ENCODE measurements around the gene BBX.
A peak's percentile ranks its signal among the peaks of the same experiment; 100 is the strongest.

BBX gene

GRCh38 chr3:107540857-107541256, 18.1 kb downstream of the BBX start:
- Histone ChIP-seq H3K79me2 (ENCODE audit: insufficient read depth, low read length) (peaks cover 18% of the 10 kb centered on the region), H2AFZ (ENCODE audit: low read depth, low read length) (no peak overlapping the region), H3K9ac (ENCODE audit: low read depth, low read length) (no peak overlapping the region), H3K27ac (ENCODE audit: low read length) (no peak overlapping the region), H3K27me3 (ENCODE audit: insufficient read depth, low read length, poor library complexity) (no peaks in the 10 kb centered on the region), H3K36me3 (ENCODE audit: insufficient read depth, low read length) (peaks cover 5% of the 10 kb centered on the region; the same call in 1 of the 2 replicates), H3K4me1 (ENCODE audit: insufficient read depth, low read length) (no peaks in the 10 kb centered on the region), H4K20me1 (ENCODE audit: insufficient read depth, low read length) (no peaks in the 10 kb centered on the region; the same call in 1 of the 2 replicates), H3K4me3 (ENCODE audit: low read depth in 1 of 2, low read length in 2 of 2) (no peak overlapping the region), H3K4me2 (ENCODE audit: insufficient read depth, low read length) (no peak overlapping the region), H3K9me3 (ENCODE audit: insufficient read depth, low read length, severe bottlenecking) (no peaks in the 10 kb centered on the region)
- ATAC-seq (ENCODE audit: insufficient read depth, low read depth), result no peak
- TF ChIP-seq EZH2 (IDR thresholded peaks at IDR 0.05; ENCODE audit: borderline replicate concordance, low read depth, low read length, severe bottlenecking), result no peak
- TF ChIP-seq, protein P1, sequence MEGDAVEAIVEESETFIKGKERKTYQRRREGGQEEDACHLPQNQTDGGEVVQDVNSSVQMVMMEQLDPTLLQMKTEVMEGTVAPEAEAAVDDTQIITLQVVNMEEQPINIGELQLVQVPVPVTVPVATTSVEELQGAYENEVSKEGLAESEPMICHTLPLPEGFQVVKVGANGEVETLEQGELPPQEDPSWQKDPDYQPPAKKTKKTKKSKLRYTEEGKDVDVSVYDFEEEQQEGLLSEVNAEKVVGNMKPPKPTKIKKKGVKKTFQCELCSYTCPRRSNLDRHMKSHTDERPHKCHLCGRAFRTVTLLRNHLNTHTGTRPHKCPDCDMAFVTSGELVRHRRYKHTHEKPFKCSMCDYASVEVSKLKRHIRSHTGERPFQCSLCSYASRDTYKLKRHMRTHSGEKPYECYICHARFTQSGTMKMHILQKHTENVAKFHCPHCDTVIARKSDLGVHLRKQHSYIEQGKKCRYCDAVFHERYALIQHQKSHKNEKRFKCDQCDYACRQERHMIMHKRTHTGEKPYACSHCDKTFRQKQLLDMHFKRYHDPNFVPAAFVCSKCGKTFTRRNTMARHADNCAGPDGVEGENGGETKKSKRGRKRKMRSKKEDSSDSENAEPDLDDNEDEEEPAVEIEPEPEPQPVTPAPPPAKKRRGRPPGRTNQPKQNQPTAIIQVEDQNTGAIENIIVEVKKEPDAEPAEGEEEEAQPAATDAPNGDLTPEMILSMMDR (IDR thresholded peaks at IDR 0.05; ENCODE audit: borderline replicate concordance, extremely low read depth, low read length, poor library complexity, severe bottlenecking), result no peak
- DNase-seq, result no peak

GRCh38 chr3:107542665-107543064, 19.9 kb downstream of the BBX start:
- TF ChIP-seq EZH2 (IDR thresholded peaks at IDR 0.05; ENCODE audit: borderline replicate concordance, low read depth, low read length, severe bottlenecking), result no peak
- TF ChIP-seq, protein P1 (IDR thresholded peaks at IDR 0.05; ENCODE audit: borderline replicate concordance, extremely low read depth, low read length, poor library complexity, severe bottlenecking), result no peak
- Histone ChIP-seq H3K4me3 (ENCODE audit: low read depth in 1 of 2, low read length in 2 of 2) (no peak overlapping the region), H3K9me3 (ENCODE audit: insufficient read depth, low read length, severe bottlenecking) (no peaks in the 10 kb centered on the region), H2AFZ (ENCODE audit: low read depth, low read length) (no peak overlapping the region), H3K27me3 (ENCODE audit: insufficient read depth, low read length, poor library complexity) (no peaks in the 10 kb centered on the region), H3K4me2 (ENCODE audit: insufficient read depth, low read length) (no peak overlapping the region), H3K27ac (ENCODE audit: low read length) (no peak overlapping the region), H3K4me1 (ENCODE audit: insufficient read depth, low read length) (no peaks in the 10 kb centered on the region), H3K79me2 (ENCODE audit: insufficient read depth, low read length) (peaks cover 21% of the 10 kb centered on the region), H3K9ac (ENCODE audit: low read depth, low read length) (no peak overlapping the region), H3K36me3 (ENCODE audit: insufficient read depth, low read length) (peaks cover 2% of the 10 kb centered on the region; the same call in 1 of the 2 replicates), H4K20me1 (ENCODE audit: insufficient read depth, low read length) (no peaks in the 10 kb centered on the region; the same call in 1 of the 2 replicates)
- DNase-seq (no peak), ATAC-seq (ENCODE audit: insufficient read depth, low read depth) (no peak)

- peaks cover 2% of the 10 kb centered on the region for H4K20me1 ChIP-seq (ENCODE audit: insufficient read depth, low read length)
- TF ChIP-seq, protein P1 (IDR thresholded peaks at IDR 0.05; ENCODE audit: borderline replicate concordance, extremely low read depth, low read length, poor library complexity, severe bottlenecking), result peak; percentile 36
- no peak for TF ChIP-seq EZH2 (IDR thresholded peaks at IDR 0.05; ENCODE audit: borderline replicate concordance, low read depth, low read length, severe bottlenecking)
- peaks cover 3% of the 10 kb centered on the region; the same call in 1 of the 2 replicates for H3K36me3 ChIP-seq (ENCODE audit: insufficient read depth, low read length)
- DNase-seq (no peak), ATAC-seq (ENCODE audit: insufficient read depth, low read depth) (no peak)
- H3K4me2 ChIP-seq (ENCODE audit: insufficient read depth, low read length), result no peak overlapping the region
- H3K4me1 ChIP-seq (ENCODE audit: insufficient read depth, low read length), result no peaks in the 10 kb centered on the region
- no peaks in the 10 kb centered on the region for H3K27me3 ChIP-seq (ENCODE audit: insufficient read depth, low read length, poor library complexity)
- no peak overlapping the region for H3K4me3 ChIP-seq (ENCODE audit: low read depth in 1 of 2, low read length in 2 of 2)
- no peak overlapping the region for H2AFZ ChIP-seq (ENCODE audit: low read depth, low read length)
- no peaks in the 10 kb centered on the region for H3K9me3 ChIP-seq (ENCODE audit: insufficient read depth, low read length, severe bottlenecking)
- H3K79me2 ChIP-seq (ENCODE audit: insufficient read depth, low read length), result peaks cover 28% of the 10 kb centered on the region
- H3K9ac ChIP-seq (ENCODE audit: low read depth, low read length), result no peak overlapping the region
- no peak overlapping the region for H3K27ac ChIP-seq (ENCODE audit: low read length)
These were observed 20.9 kb downstream of the BBX start for GRCh38 chr3:107543666-107544065.

All from DND-41 (cell line).